Right ventricle myocardium superior (tissue), 1 donor: ENCODE data around the gene RNF26. TPM values are rescaled to one million over a fixed set of nuclear protein-coding genes. Genes with fewer than 3 reads are reported as not detected.

ENCODE experiments used
- ATAC-seq: fragments of 200-7000 bp; cut with Tn5 transposase; one replicate; pipeline ENCODE4 v1.9.1; 2020; ENCODE audit warnings: mild to moderate bottlenecking; ENCODE audit not compliant: poor library complexity
- DNase-seq: peaks from one replicate; pipeline ENCODE4 v3.0.0-alpha.2; 2020
- intact Hi-C: fragments of 100-400 bp; cut with DNase I; formaldehyde crosslinking; loops from one replicate; pipeline ENCODE4 v1.11.2; 2022
- long read RNA-seq: library from polyadenylated mRNA; unstranded; transcript quantifications from one replicate; pipeline ENCODE4 v2.0.0, GENCODE V29; 2021
- total RNA-seq: library from RNA; stranded (reverse); fragmentation: NEBNext Ultra II Directional; extraction: Animal tissue kit (Norgen Biotek cat#: 25700); gene quantifications from one replicate; pipeline ENCODE4 v1.2.1, GENCODE V29; 2021
- donor health status: DM: no; HTN: yes; CAD: no; lungs with severe emphysema.

Gene RNF26
- 12.9 TPM for total RNA-seq
- long read RNA-seq, transcript RNF26-201 (1 exons, 2,787 nt), result major isoform, 44 of 44 reads
- long read RNA-seq, partial matches to known transcripts, result 0 of 44 reads
- long read RNA-seq, other reads (novel, unspliced or antisense), result 0 of 44 reads

- ATAC-seq (peak; percentile 95), DNase-seq (peak; percentile 94)
- intact Hi-C loops, result no loop called here
Observed at GRCh38 chr11:119334174-119334930, at the start of gene RNF26. Gene RNF26, plus strand, starts transcription at chr11:119334527. Its CDS starts 596 bp downstream, at chr11:119335123.

GRCh38 chr11:119285431-119285830 lies 48.9 kb upstream of the RNF26 start:
- ATAC-seq (no peak), DNase-seq (no peak)
- intact Hi-C loops, result no loop called here

- DNase-seq (no peak), ATAC-seq (no peak)
- intact Hi-C loops, result no loop called here
Observed at GRCh38 chr11:119288219-119288618, 46.1 kb upstream of the RNF26 start.

GRCh38 chr11:119290894-119291497 lies 43.3 kb upstream of the RNF26 start:
- intact Hi-C loops, result no loop called here
- no peak for DNase-seq
- no peak for ATAC-seq

- ATAC-seq, result no peak
- DNase-seq, result no peak
- intact Hi-C loops, result no loop called here
Observed at GRCh38 chr11:119293461-119293860, 40.9 kb upstream of the RNF26 start.

GRCh38 chr11:119295178-119295577 lies 39.1 kb upstream of the RNF26 start:
- no peak for DNase-seq
- no peak for ATAC-seq
- intact Hi-C loops, result no loop called here

GRCh38 chr11:119297938-119298337 lies 36.4 kb upstream of the RNF26 start:
- ATAC-seq, result no peak
- intact Hi-C loops, result no loop called here
- no peak for DNase-seq

GRCh38 chr11:119298726-119299125 lies 35.6 kb upstream of the RNF26 start:
- DNase-seq, result peak; percentile 82
- intact Hi-C loops, result no loop called here
- peak; percentile 94 for ATAC-seq

GRCh38 chr11:119299416-119299815 lies 34.9 kb upstream of the RNF26 start:
- intact Hi-C loops, result no loop called here
- ATAC-seq, result no peak
- no peak for DNase-seq

GRCh38 chr11:119300198-119300964 lies 33.9 kb upstream of the RNF26 start:
- ATAC-seq (peak; percentile 36), DNase-seq (no peak)
- intact Hi-C loops, result no loop called here

- intact Hi-C loops, result no loop called here
- ATAC-seq (no peak), DNase-seq (no peak)
Observed at GRCh38 chr11:119303227-119303718, 31.1 kb upstream of the RNF26 start.

GRCh38 chr11:119305556-119306372 lies 28.6 kb upstream of the RNF26 start:
- intact Hi-C loops, result no loop called here
- ATAC-seq (no peak), DNase-seq (no peak)

- ATAC-seq, result peak; percentile 42
- DNase-seq, result no peak
- intact Hi-C loops, result no loop called here
Observed at GRCh38 chr11:119306373-119306890, 27.9 kb upstream of the RNF26 start.

GRCh38 chr11:119307219-119307618 lies 27.1 kb upstream of the RNF26 start:
- ATAC-seq (peak; percentile 31), DNase-seq (no peak)
- intact Hi-C loops, result no loop called here

GRCh38 chr11:119307974-119308373 lies 26.4 kb upstream of the RNF26 start:
- DNase-seq (no peak), ATAC-seq (no peak)
- intact Hi-C loops, result no loop called here

- DNase-seq, result no peak
- intact Hi-C loops, result no loop called here
- ATAC-seq, result no peak
Observed at GRCh38 chr11:119309411-119309810, 24.9 kb upstream of the RNF26 start.

- DNase-seq (no peak), ATAC-seq (no peak)
- intact Hi-C loops, result no loop called here
Observed at GRCh38 chr11:119309953-119310681, 24.2 kb upstream of the RNF26 start.

- ATAC-seq (no peak), DNase-seq (no peak)
- intact Hi-C loops, result no loop called here
Observed at GRCh38 chr11:119310682-119311052, 23.7 kb upstream of the RNF26 start.
